ENCODE data around the gene RHCG.

RHCG gene

GRCh38 chr15:89494031-89494430, 2.4 kb downstream of the RHCG start:
- TF ChIP-seq CTCF (IDR thresholded peaks at IDR 0.05), result no peak

- TF ChIP-seq CTCF (IDR thresholded peaks at IDR 0.05), result no peak
Measured at GRCh38 chr15:89492934-89493631, 3.3 kb downstream of the RHCG start.

- peak; percentile 58 for TF ChIP-seq CTCF (IDR thresholded peaks at IDR 0.05)
Measured at GRCh38 chr15:89492111-89492641, 4.2 kb downstream of the RHCG start.

GRCh38 chr15:89490814-89491315, 5.5 kb downstream of the RHCG start:
- no peak for TF ChIP-seq CTCF (IDR thresholded peaks at IDR 0.05)

GRCh38 chr15:89490081-89490813, 6.1 kb downstream of the RHCG start:
- TF ChIP-seq CTCF (IDR thresholded peaks at IDR 0.05), result no peak

GRCh38 chr15:89489376-89489775, 7.0 kb downstream of the RHCG start:
- TF ChIP-seq CTCF (IDR thresholded peaks at IDR 0.05), result no peak

- TF ChIP-seq CTCF (IDR thresholded peaks at IDR 0.05), result no peak
Measured at GRCh38 chr15:89487791-89488190, 8.6 kb downstream of the RHCG start.
